Measurements from ENCODE around the gene MRPL58.
"Not testable (repeated sequence)": the region's sequence is repeated elsewhere in the genome, so short reads cannot be mapped to it uniquely, and the experiment has no call there.

MRPL58 gene

GRCh38 chr17:75013092-75013559 is 656 bp downstream of the MRPL58 start:
- no peak for DNase-seq

- DNase-seq: peak in 4 of 56 donors; percentile 4 to 18 (median 13)
Measured at GRCh38 chr17:75019146-75019545, 6.7 kb downstream of the MRPL58 start.

- peak in 5 of 56 donors; percentile 3 to 43 (median 21) for DNase-seq
Measured at GRCh38 chr17:75019710-75020109, 7.2 kb downstream of the MRPL58 start.

GRCh38 chr17:75020331-75021110 is 8.1 kb downstream of the MRPL58 start:
- peak in 28 of 56 donors; percentile 7 to 75 (median 42) for DNase-seq

GRCh38 chr17:75024686-75025397 is 12.4 kb downstream of the MRPL58 start:
- DNase-seq: no peak

- DNase-seq: not testable (repeated sequence)
Measured at GRCh38 chr17:75025398-75025734, 12.9 kb downstream of the MRPL58 start.

GRCh38 chr17:75026650-75027049 is 14.2 kb downstream of the MRPL58 start:
- DNase-seq: not testable (repeated sequence)

- no peak for DNase-seq
Measured at GRCh38 chr17:75030161-75030560, 17.7 kb downstream of the MRPL58 start.

- peak in 55 of 56 donors; percentile 37 to 93 (median 78) for DNase-seq
Measured at GRCh38 chr17:75031972-75032719, 19.7 kb downstream of the MRPL58 start.

- DNase-seq: peak in 9 of 56 donors; percentile 25 to 67 (median 52)
Measured at GRCh38 chr17:75032720-75033280, 20.3 kb downstream of the MRPL58 start.

GRCh38 chr17:75033346-75034235 is 21.1 kb downstream of the MRPL58 start:
- DNase-seq: peak; percentile 34 to 94 (median 82)

- DNase-seq: peak in 54 of 56 donors; percentile 46 to 93 (median 79)
Measured at GRCh38 chr17:75034236-75034908, 21.9 kb downstream of the MRPL58 start.

GRCh38 chr17:75036643-75037268 is 24.3 kb downstream of the MRPL58 start:
- DNase-seq: peak in 7 of 56 donors; percentile 11 to 53 (median 25)

- DNase-seq: no peak
Measured at GRCh38 chr17:75039238-75039637, 26.8 kb downstream of the MRPL58 start.

GRCh38 chr17:75041656-75042280 is 29.3 kb downstream of the MRPL58 start:
- DNase-seq: no peak

- DNase-seq: not testable (repeated sequence)
Measured at GRCh38 chr17:75043789-75044188, 31.3 kb downstream of the MRPL58 start.

GRCh38 chr17:75044716-75045115 is 32.2 kb downstream of the MRPL58 start:
- no peak for DNase-seq

- DNase-seq: not testable (repeated sequence)
Measured at GRCh38 chr17:75045946-75046406, 33.5 kb downstream of the MRPL58 start.

Data from nucleus accumbens (tissue), 56 donors.